ENCODE measurements around the gene PGC.

PGC gene

GRCh38 chr6:41747256-41748101, at the start of gene PGC:
Gene PGC (minus strand): TSS chr6:41747397. CDS start chr6:41747334, 63 bp downstream.
- no peak for DNase-seq

DNA sequence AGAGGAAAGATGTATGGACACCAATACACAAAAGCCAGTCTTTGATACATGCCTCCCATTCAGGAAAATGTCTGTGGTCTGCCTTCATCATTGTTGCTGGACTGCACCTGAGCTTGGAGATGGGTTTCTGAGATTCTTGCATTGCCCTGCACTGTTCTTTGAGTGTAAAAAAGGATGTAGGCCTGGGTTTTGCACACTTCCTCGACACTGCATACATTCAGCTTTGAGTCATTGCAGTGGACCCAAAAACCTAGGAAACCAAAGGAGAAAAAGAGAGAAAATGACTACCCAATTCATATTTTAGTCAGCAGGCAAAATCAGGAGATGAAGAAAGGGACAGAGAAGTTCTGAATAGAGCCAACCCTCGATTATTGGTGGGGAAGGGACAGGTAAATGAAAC, 49.3 kb upstream of the PGC start:
- DNase-seq: no peak

GRCh38 chr6:41791984-41792383, 44.8 kb upstream of the PGC start:
- no peak for DNase-seq

DNA sequence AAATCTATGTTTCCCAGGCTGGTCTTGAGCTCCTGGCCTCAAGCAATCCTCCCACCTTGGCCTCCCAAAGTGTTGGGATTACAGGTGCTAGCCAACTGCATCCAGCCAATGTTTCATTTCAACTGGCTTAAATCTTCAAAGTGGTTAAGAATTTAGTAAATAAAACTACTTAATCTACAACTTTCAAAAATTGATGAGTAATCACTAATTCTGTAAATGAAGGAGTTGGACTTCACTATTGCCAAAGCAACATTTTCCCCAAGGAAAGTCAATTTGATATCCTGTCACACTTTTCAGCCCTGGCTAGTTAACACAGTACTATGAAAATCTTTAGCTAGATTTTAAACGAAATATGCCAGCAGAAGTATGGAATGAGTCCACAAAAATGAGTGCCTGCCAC, 44.1 kb upstream of the PGC start:
- DNase-seq: no peak

- no peak for DNase-seq
Measured at GRCh38 chr6:41790045-41790444, 42.8 kb upstream of the PGC start.

GRCh38 chr6:41789390-41789724, 42.2 kb upstream of the PGC start:
- DNase-seq: no peak

- peak; percentile 93 for DNase-seq
Measured at GRCh38 chr6:41787219-41787917, 40.2 kb upstream of the PGC start, which contains the start of gene TOMM6. Gene TOMM6 (plus strand): TSS chr6:41787694. CDS start chr6:41787698, 4 bp downstream.

DNA sequence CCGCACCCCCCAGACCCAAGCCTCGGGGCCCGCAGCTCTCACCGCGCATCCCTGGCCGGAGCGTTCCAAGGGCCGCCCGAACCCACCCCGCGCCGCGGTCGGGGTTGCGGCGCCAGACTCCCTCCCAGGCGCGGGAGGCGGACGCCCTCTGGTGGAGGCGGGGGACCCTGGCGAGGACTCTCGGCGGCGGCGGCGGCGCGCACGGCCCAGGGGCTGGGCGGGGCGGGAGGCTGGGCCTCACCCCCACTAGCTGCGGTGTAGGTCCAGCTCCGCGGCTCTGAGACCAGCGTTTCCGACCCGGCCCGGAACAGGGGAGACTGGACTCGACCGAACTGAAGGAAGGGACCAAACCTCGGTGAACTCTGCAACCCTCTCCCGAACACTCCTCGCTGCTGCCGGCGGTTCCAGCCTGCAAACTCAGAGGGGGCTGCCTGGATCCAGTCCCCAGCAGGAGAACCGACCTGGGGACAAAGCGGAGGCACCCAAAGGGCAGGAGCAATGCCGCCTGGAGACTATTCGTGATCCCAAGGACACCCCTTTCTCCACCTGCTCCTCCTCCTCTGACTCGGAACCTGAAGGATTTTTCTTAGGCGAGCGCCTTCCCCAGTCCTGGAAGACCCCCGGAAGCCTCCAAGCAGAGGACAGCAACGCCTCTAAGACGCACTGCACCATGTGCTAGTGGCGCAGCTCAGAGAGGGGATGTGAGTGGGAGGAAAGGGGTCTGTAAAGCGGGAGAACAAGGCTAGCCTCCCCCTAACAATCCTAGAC, 39.4 kb upstream of the PGC start:
- DNase-seq: peak; percentile 88

DNA sequence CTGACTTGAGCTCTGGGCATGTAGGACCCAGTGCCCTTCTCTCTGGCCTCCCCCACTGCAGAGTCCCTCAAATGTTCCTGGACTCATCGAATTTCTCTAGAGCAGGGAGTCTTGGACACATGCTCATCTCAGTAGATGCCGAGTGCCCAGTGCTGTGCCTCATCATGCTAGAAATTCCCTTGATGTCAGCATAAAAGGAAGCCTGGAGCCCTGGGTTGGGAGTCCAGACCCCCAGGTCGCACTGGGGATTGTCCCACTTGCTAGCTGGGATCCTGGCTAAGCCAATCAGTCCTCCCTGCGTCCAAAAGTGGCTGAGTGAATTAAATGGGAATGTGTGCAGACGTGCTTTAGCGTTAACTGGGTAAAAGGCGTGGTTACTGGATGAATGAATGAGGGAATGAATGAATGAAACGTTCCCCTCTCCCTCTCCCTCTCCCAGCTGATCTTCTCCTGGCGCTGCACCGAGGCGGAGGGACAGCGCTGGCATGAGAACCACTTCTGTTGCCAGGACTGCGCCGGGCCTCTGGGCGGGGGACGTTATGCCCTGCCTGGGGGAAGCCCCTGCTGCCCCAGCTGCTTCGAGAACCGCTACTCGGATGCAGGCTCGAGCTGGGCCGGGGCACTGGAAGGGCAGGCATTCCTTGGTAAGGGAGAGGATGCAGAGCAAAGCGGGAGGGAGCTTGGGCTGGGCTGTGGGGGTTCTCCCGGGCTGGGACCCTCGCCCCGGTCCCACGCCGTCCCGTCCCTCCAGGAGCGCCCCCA, 38.7 kb upstream of the PGC start:
- no peak for DNase-seq

GRCh38 chr6:41785254-41785653, 38.1 kb upstream of the PGC start:
- DNase-seq: no peak

DNA sequence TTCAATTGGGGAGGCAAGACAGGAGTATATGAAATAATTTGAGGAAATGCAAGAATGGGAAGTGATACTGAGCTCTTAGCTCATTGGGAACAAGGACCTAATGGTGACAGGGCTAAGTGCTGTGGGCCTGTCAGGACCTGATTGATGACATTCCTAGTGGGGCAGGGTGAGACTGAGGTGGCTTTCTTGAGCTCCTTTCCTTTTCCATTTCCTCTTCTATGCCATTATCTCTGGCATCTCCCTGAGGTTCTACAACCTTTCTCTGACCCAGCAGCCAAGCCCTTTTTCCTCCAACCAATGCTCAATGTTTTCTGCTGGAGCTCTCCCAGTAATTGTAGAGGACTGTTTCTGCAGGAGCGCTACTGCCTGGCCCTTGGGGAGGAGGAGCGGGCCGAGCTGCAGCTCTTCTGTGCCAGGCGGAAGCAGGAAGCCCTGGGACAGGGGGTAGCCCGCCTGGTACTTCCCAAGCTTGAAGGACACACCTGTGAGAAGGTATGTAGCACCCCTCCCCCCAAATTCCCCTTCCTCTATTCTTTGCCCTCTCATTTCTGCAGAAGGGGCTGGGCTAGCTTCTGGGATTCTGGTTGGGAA, 37.5 kb upstream of the PGC start:
- DNase-seq: no peak

DNA sequence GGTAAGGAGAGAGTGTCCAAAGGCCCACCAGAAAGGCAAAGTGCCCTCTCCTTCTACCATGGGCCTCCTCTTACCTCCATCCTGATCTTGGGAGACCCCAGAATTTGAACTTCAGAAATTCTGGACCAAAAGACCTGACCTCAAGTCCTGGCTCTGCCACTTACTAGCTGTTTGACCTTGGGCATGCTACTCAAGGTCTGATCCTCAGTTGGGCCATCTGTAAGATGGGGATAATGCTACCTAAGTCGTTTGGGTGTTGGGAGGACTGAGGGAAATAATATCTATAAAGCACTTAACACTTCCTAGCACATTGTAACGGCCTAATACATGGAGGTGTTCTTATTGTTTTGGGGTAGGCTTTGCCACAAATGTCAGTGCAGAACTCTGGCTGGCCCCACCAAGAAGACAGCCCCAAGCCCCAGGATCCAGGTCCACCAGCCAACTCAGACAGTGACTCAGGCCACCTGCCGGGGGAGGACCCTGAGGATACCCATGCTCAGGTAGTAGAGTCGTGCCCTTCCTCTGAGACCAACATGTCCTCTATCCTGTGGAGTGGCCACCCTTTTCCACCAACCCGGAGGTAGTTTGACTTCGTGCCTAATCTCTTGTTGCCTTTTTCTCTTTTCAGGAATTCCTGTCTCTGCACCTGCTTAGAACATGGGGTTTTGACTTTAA, 36.0 kb upstream of the PGC start:
- DNase-seq: no peak

GRCh38 chr6:41781366-41781730, 34.2 kb upstream of the PGC start:
- no peak for DNase-seq

GRCh38 chr6:41780551-41781365, 33.6 kb upstream of the PGC start, which contains the start of gene PRICKLE4:
Gene PRICKLE4 (plus strand): TSS chr6:41780782. CDS start chr6:41783474, 2,692 bp downstream.
- DNase-seq: peak; percentile 42

GRCh38 chr6:41779788-41780550, 32.8 kb upstream of the PGC start, which contains the start of gene FRS3:
Gene FRS3 (minus strand): TSS chr6:41779900. CDS start chr6:41776987, 2,913 bp downstream.
- DNase-seq: peak; percentile 97

- no peak for DNase-seq
Measured at GRCh38 chr6:41779336-41779735, 32.1 kb upstream of the PGC start.

DNA sequence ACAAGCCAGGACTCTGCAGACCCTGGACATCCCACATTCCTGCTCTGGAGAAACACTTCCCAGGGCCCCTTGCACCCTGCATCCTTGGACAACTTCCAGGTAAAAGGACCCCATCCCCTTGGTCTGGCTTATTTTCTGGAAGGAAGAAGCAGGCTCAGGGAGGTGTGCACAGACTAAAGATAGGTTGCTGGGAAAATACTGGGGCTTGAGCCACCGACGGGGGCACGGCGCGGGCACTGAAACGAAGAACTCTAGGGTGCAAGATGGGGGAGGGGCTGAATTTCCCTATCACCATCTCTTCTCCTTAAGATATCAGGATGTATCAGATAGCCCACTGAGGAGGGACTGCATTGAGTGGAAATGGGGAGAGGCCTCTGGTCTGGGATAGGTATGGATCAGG, 31.7 kb upstream of the PGC start:
- DNase-seq: no peak

DNA sequence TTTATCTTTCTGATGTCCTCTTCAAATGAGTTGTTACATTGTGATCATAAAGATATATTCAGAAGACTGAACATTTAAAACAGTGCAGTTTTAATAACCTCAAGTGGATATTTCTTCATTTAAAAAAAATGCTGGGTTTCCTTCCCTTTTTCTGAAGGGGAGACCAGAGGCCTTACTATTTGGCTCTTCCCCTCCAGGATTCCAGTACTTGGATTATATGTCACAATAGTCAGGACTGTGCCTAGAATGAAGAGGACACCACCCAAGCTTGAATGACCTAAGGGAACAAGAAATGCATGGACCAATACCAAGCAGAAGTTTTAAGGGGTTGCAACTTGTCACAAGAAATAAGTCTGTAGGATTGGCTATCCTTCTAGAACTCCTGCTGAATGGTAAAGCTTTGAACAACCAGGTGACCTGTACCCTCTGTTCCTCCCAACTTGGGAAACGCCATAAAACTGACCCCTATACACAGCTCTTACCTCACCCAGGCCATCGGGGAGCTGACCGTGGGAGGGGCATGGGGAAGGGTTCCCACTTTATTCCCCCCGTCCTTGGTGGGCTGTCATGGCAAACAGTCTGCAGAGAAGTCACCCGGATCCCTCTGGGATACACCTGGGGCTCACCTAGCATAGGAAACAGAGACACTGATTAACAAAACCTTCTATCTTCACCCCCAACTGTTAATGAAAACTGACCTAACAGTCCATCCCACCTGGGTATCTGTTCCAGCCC, 30.5 kb upstream of the PGC start:
- DNase-seq: no peak

GRCh38 chr6:41775293-41775882, 28.2 kb upstream of the PGC start:
- DNase-seq: no peak
